HG03558 (cell line): Measurements from ENCODE around the gene IL12A.
A peak's percentile ranks its signal among the peaks of the same experiment; 100 is the strongest.

Experiments
- ATAC-seq: cut with Tn5 transposase; IDR thresholded peaks from one replicate; pipeline ENCODE4 v1.9.1; 2021; ENCODE audit warnings: moderate number of reproducible peaks; ENCODE audit not compliant: unreplicated experiment; ENCODE audit errors: extremely low read depth

The IL12A gene

DNA sequence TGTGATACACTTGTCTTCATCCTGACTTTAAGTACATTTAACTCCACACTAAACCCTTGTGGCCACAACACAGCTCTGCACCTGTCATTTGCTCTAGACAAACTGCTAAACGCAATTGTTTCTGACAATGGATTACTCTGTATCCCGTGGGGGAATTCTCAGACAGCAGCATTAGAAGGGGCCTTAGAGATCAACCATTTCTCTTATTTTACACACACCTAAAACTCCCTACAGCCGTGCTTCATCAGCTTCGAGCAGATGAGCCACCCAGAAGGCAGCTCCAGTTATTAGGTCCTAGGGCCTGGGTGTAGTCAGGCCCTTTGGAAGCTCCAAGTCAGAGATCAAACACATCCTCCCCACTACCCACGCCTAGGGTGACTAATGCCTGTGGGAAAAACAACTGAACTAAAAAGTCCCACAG, 1.3 kb upstream of the IL12A start:
- ATAC-seq, result peak; percentile 16

DNA sequence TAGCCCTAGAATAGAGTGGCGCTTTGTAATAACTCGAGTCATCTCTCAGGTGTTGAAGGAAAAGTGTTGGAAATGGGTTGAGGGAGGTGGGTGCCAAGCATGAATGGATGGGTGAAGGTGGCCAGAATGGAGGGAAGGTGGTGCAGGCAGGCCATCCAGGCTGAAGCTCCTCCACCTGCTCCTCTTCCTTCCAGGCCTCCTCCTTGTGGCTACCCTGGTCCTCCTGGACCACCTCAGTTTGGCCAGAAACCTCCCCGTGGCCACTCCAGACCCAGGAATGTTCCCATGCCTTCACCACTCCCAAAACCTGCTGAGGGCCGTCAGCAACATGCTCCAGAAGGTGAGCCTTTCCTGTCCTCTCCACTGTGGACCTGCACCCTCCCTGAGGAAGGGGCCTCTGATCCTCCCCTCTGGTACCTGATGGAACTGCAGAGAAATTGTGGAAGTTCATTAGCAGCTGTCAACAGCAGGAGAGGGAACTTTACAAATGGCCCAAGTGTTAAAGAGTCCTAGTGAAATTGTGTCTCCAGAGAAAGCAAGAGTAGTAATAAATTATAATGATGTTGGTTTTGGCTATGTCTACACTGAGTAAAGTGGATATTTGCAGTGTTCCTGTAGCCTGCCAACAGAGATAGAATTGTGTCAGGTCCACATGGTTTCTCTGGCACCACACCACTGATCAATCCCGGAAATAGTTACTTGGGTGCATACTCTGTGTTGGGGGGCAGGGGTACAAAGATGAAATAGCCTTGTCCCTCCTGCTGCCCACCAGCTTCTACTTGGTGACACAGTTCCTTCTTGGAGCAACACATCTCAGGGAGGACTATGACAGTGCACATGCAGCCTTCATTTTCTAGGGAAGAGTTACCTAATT, 1.6 kb downstream of the IL12A start:
- ATAC-seq, result no peak

DNA sequence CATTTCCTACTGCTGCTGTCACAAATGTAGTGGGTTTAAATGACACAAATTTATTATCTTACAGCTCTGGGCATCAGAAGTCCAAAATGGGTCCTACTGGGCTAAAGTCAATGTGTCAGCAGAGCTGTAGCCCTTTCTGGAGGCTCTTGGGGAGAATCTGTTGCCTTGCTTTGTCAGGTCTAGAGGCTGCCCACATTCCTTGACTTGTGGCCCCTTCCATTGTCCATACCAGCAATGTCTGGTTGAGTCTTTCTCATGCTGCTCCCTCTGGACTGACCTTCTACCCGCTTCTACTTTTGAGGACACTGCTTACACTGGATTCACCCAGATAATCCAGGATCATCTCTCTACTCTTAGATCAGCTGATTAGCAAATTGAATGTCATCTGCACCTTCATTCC, 3.0 kb downstream of the IL12A start:
- no peak for ATAC-seq

DNA sequence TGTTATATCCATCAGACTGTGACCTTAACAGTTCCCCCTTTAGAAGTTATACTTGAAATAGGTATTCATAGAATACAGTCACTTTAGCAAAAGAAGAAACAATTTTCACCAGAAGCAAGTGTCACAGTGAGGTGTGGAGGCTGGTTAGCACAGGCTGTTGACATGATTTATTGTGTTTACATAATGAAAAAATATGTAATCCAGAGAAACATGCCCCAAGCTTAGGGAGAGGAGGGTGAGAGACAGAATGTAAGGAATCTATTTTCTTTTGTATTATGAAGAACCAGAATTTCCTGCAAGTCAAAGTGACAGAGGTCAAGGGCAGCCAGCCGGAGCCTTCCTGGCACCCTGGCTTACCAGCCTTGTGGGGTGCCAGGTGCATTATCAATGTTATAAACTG, 4.0 kb downstream of the IL12A start:
- no peak for ATAC-seq

DNA sequence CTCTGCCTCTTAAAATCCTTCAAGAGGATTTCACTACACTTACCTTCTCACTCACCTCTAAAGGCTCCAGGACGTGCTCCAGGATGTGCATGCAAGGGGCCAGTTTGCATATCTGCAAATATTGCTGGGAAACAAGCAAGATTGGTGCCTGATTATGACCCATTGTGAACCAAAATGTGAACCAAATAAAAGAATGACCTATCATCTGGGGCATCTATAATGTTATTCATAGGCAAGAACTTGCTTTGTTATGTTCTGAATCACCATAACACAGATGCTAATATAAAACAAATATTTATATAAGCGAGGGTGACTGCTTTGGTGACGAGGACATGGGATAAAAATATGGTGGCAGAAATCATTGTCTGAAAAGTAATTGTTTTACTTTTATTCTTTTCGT, 5.5 kb downstream of the IL12A start:
- no peak for ATAC-seq

DNA sequence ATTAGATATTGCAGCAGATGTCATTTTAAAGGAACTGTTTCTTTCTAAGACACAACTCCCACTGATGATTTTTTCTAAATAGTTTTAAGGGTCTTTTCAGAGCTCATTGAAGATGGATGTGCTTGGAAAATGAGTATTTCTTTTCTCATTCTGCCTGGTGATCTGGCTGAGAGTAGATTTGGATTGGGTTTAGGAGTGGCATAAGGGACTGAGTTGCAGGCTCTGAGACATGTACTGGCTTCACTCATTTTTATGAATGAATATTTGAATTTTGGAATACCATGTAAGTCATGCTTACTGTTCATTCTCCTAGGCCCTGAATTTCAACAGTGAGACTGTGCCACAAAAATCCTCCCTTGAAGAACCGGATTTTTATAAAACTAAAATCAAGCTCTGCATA, 6.5 kb downstream of the IL12A start:
- no peak for ATAC-seq

DNA sequence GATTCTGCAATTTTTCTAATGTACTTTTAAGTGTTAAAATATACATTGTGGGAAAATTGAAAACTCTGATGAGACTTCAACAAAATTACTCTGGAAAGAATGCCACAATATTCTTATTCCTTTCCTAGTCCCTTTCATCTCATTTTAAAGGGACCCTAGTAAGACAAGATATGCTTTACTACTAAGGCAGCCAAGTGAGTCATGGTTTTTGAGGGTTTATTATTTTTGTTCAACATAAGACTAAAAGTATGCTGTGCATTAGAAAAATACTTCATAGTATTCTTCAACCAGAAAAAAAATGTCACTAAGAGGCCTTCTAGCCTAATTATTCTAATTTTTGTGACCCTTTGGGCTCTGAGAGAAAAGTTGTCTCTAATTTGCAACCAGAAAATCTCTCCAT, 7.4 kb downstream of the IL12A start:
- ATAC-seq, result no peak

DNA sequence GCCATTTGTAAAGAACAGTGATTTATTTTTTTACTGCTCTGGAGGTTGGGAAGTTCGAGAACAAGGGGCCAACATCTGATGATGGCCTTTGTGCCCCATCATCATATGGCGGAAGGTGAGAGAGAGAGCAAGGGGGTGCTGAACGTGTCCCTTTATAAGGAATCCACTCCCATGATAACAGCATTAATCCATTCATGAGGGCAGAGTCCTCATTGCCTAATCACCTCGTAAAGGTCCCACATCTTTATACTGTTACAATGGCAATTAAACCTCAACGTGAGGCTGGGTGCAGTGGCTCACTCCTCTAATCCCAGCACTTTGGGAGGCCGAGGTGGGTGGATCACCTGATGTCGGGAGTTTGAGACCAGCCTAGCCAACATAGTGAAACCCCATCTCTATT, 8.3 kb downstream of the IL12A start:
- no peak for ATAC-seq

DNA sequence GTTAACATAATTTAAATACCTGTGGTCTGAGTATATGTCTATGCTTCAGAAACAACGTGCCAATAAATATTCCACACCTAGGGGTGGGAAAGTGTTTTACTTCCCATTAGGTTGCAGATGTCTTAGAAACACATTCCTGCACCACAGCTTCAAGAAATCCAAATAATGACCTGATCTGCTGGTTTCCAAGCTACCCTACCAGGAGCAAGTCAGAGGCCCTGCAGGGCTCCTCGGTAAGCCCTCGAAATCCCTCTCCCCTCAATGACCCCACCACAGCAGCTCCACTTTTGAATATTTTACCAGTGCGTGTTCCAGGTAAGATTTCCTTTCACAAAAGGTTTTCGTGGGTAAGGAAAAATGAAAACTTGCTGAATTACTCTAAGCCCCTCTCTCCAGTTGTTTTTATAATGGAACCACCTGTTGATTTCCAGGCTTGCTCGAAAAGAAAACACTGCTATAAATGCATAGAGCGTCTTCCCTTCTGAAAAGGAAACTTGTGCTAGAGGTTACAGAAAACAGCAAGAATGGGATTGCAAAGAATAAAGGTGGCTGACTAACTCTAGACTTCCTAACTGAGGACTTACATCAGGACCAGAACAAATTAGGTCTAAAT, 12.6 kb downstream of the IL12A start:
- no peak for ATAC-seq

DNA sequence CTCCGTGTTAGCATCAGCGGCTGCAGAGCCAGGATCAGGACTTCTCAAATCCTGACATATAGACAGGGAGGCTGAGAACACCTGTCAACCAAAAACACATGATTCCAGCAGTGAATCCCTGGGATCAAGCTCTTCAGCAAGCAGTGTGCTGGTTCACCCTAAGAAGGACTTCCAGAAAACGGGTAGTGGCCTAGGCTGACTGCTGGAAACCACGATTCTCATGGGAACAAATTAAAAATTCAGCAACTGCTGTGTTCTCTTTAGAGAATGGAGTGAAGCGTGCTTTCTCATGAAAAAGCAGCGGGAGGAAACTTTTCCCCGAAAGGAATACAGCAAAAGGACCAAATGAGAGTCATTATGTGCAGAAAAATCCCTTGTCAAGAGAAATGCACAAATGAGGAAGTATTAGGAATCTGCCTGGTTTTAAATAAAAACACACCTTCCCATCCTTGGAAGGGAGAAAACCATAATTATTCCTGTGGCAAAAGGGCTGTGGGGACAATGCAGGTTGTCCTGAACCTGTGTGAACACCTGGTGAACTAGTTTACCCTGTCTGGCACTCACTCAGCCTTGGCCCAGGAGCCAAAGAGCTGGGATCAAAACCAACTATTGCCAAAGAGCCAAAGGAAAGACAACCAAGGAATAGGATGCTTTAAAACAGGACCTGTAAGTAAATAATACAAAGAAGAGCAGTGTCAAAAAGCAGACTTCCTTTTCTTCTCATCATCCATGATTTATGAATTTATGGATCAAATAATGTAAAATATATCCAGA, 13.4 kb downstream of the IL12A start:
- ATAC-seq, result no peak

DNA sequence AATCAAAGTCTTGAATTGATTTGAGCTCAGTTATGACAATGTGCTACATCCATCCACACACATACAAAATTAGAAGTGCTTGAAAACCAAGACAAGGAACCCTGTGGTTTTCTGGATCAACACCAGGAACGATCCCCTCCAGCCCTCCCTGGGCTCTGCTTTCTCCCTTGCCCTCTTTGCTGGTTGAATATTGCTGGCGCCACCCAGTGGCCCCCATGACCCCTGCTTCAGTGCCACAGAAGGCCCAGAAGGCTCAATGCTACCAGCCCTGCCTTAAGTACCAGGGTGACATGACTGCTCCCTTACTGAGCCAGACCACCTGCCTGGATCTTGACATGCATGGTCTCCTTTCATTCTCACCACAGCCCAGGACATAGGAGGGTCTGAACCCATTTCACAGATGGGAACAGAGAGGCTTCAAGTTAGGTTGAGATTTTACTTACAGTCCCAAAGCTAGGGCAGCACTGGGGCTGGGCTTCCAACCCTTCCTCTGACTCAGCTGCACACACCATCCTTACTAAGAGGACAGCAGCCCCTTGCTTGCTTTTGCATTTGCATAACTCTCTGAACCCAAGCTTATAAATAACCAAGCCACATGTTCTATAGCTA, 15.0 kb downstream of the IL12A start:
- peak; percentile 76 for ATAC-seq

DNA sequence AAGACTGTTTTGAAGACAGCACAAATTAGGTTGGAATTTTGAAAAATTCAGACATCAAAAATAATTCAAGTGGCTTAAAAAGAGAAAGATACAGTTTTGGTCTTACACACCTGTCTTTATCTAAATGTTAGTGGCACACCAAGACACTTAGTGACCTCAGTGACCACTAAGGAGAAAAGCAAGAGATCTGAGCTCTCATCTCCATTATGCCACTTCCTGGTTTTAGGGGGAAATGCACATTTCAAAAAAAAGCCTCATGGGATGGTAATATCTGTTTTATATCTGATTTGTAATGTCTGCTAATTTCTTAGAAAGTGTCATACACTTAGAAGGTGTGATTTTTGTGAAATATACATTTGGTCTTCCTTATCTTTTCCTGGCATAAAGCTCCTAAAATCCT, 16.4 kb downstream of the IL12A start:
- no peak for ATAC-seq

DNA sequence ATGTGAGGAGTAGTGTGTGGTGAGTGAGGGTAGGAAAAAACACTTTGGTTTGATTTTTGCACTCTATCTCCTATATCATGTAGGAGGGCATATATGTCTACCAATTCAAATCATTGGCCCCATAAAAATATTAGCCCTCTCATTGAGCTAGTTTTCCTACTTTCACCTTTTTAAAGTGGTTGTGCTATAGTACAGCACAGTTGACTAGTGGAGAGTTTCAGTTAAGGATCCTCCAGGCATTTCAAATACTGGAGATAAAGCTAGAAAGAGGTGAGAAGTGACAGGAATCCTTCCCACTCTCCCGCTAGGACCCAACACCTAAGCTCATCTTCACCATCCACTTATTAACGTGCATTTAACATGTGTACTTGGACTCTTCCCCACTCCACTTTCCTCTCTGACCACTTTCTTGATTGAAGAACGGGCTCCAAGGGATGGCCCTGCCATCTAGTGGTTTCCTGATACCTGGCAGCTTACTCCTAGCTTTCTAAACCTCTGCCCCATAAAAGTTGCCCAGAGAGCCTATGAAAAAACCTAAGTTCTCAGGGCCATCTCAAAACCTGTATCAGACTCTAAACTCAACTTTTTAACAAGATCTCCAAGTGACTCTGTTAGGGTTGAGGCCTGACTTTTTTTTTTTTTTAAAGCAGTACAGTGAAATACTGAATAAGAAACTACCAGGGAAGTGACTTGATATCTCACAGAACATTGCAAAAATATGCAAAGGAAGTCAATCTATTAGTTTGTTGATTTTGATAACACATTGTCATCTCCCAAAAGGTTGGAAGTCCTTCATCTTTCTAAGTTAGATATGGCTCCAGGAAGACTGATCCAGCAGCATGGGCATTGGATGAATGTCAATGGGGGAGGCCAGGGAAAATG, 17.9 kb downstream of the IL12A start:
- no peak for ATAC-seq

DNA sequence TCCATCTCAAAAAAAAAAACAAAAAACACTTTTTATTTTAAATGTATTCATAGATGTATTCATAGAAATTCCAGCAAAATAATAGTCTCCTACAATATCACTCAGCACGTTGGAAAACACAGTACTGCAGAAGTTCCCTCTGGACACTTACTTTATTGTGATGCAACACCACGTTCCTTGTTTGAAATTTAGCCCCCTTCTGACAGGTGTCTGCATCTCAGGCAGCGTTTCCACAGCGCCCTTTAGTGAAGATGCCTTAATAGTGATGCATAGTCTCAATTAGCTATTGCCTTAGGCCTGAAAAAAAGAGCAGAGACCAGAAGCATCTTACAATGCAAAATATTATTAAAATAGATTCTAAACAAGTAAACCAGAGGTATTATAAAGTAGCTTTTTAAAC, 20.3 kb downstream of the IL12A start:
- no peak for ATAC-seq

DNA sequence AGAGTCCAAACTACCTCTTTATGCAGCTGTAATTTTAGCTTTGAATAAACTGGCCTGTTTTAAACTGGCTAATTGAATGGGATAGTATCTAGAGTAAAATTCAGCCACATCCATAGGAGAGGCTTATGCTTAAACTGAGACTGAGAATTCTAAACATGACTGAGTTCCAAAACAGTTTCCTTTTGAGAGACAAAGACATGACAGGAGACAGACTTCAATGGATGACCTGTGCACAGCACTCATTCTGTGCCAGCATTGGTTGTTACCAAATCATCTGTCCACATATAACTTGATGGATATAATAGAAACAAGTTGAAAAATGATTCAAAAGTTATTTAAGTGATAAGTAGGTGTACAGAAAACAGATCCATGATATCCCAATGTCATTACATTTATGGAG, 20.9 kb downstream of the IL12A start:
- ATAC-seq, result no peak

DNA sequence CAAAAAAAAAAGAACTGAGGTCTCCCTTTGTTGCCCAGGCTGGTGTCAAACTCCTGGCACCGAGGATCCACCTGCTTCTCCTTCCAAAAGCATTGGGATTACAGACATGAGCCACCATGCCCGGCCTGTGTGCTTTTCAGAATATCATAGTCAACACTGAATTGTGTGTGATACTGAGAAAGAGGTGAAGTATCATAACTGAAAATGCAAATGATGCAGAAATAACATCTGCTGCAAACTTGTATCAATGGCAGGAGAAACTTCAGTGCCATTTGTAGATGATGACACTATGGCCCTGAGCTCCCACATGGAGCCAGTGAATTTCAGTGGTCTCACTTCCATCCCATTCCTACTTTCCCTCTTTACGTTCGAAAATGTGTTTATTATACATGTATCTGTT, 21.9 kb downstream of the IL12A start:
- peak; percentile 44 for ATAC-seq

DNA sequence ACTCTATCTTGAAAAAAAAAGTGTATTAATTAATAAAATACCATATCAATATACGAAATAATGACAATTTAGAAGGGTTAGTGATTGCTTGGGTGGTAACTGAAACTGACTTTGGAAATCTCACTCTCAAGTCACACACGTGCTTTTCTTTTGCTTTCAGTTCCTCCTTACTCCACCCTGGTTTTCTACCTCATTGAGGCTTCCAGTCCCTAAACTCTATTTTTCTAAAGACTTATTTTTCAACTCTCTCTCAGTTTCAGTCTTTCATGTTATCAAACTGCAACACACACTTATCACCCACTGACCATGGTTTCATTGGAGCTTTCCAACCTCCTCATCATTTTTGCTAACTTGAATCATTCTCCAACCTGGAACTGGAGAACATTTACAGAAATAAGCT, 23.5 kb downstream of the IL12A start:
- peak; percentile 69 for ATAC-seq

DNA sequence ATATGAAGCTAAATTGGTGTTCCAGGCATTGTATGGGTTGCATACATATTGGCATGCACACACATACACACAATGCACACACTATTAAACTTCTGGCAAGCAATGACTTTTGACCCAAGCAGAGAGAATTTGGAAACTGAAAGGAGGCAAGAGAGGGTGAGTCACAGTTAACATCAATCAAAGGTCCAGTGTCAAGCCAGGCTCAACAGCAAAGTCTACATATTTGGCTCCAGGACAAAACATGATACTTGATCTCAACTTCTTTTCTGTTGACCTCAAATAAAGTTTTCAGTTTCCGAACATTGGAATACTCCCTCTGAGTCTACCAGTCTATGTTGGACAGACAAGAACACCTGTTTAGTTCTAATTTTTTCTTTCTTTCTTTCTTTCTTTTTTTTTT, 28.3 kb downstream of the IL12A start:
- no peak for ATAC-seq

DNA sequence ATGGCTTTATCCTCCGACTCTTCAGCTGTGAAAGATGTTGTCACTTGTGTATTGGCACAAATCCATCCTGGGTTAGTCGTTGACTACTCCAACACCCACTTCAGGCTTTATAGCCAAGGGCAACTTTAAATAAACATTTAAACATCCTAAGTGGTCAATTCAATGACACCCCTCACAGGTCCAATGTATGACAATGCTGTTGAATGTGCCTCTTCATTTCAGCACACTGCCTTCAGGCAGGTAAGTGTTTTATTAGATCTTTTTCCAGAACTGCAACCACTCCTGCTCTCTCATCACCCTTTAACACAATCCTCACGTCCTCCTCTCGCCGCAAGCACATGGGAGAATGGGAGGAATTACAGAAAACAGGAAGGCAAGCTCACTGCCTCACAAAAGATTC, 30.3 kb downstream of the IL12A start:
- ATAC-seq, result no peak
